K562 (cell line): Measurements from ENCODE around the gene UBXN2A. TPM values are rescaled to one million over a fixed set of nuclear protein-coding genes. Genes with fewer than 3 reads are reported as not detected.

ENCODE experiments used
- GTF2A2 ChIP-seq: IDR thresholded peaks from 2 replicates; pipeline ENCODE4 v1.6.1; 2016; ENCODE audit warnings: mild to moderate bottlenecking, missing genetic modification characterization, missing compliant biosample characterization
- HMGN3 ChIP-seq: IDR thresholded peaks from 2 replicates; pipeline ENCODE4 v1.6.1; 2011; ENCODE audit warnings: borderline replicate concordance, low read depth, mild to moderate bottlenecking, mixed read lengths, low read length; ENCODE audit not compliant: insufficient read length; ENCODE audit errors: extremely low read depth
- ID3 ChIP-seq, 2 experiments: fragments of 250-450 bp in 1 of 2; fragments of 450-650 bp in 1 of 2; sonication (Bioruptor Pico) in 1 of 2; IDR thresholded peaks; 2 replicates each; pipeline versions ENCODE4 v1.6.1 to v1.8.0; 2016 to 2021; ENCODE audit warnings: mild to moderate bottlenecking in 2 of 2, moderate library complexity in 2 of 2, missing compliant biosample characterization in 1 of 2, missing genetic modification characterization in 1 of 2
- JUND ChIP-seq, 2 experiments: IDR thresholded peaks; 2 replicates in 1 of 2; 3 replicates in 1 of 2; pipeline ENCODE4 v1.6.1; 2011; ENCODE audit warnings: borderline replicate concordance in 2 of 2, low read depth in 2 of 2, low read length in 2 of 2, improper control_type of control experiment in 1 of 2, missing biosample characterization in 1 of 2, missing genetic modification characterization in 1 of 2, missing genetic modification reagents in 1 of 2
- KLF10 ChIP-seq: fragments of 250-450 bp; sonication (Bioruptor Pico); IDR thresholded peaks from 2 replicates; pipeline ENCODE4 v1.6.1; 2021; ENCODE audit warnings: matching md5 sums
- MECOM ChIP-seq: fragments of 250-450 bp; sonication (Bioruptor Pico); IDR thresholded peaks from 2 replicates; pipeline ENCODE4 v1.8.0; 2022; ENCODE audit warnings: inconsistent platforms
- PBX2 ChIP-seq, 2 experiments: IDR thresholded peaks in 1 of 2; conservative IDR thresholded peaks in 1 of 2; 2 replicates each; pipeline ENCODE4 v1.6.1; 2016; ENCODE audit warnings: low read depth in 2 of 2, mild to moderate bottlenecking in 1 of 2, missing compliant biosample characterization in 1 of 2, missing genetic modification characterization in 1 of 2, moderate library complexity in 1 of 2
- PHF21A ChIP-seq: fragments of 450-650 bp; IDR thresholded peaks from 2 replicates; pipeline ENCODE4 v1.6.1; 2017; ENCODE audit warnings: low read depth, borderline replicate concordance
- SNAPC5 ChIP-seq: fragments of 250-450 bp; sonication (Bioruptor Pico); IDR thresholded peaks from 2 replicates; pipeline ENCODE4 v1.8.0; 2021; ENCODE audit warnings: moderate library complexity, mild to moderate bottlenecking, inconsistent platforms
- TAF9B ChIP-seq: fragments of 450-650 bp; IDR thresholded peaks from 2 replicates; pipeline ENCODE4 v1.6.1; 2018; ENCODE audit warnings: mild to moderate bottlenecking; ENCODE audit not compliant: partially characterized antibody
- ZC3H4 ChIP-seq: sonication (generic); formaldehyde crosslinking; IDR thresholded peaks from 2 replicates; pipeline ENCODE4 v1.9.0; 2021; ENCODE audit warnings: missing genetic modification reagents, borderline replicate concordance
- ZC3H8 ChIP-seq: fragments of 450-650 bp; IDR thresholded peaks from 2 replicates; pipeline ENCODE4 v1.6.1; 2017
- ZNF24 ChIP-seq: fragments of 450-650 bp; IDR thresholded peaks from 2 replicates; pipeline ENCODE4 v1.6.1; 2016
- ZNF318 ChIP-seq, 2 experiments: fragments of 450-650 bp; IDR thresholded peaks; 2 replicates each; pipeline ENCODE4 v1.6.1; 2016; ENCODE audit warnings: mild to moderate bottlenecking in 2 of 2, borderline replicate concordance in 1 of 2, low read depth in 1 of 2, moderate library complexity in 1 of 2
- polyA plus RNA-seq, 8 experiments: library from polyadenylated mRNA; depleted of rRNA in 4 of 8; stranded (reverse) in 5 of 8; unstranded in 3 of 8; fragments of >200 nt; fragmentation: Nextera tagmentation in 2 of 8; fragmentation: Illumina TruSeq in 1 of 8; extraction: Ambion mirVana in 2 of 8; extraction: Trizol in 1 of 8; gene quantifications; 2 replicates each; pipeline versions ENCODE4 v1.2.1 to v1.2.3, GENCODE V29; 2011 to 2014; ENCODE audit warnings: inconsistent platforms in 1 of 8, missing spikeins in 1 of 8
- total RNA-seq, 7 experiments: library from RNA; depleted of rRNA in 6 of 7; stranded (reverse); fragments of >200 nt in 6 of 7; fragmentation: Illumina TruSeq in 2 of 7; extraction: Trizol in 2 of 7; gene quantifications; 2 replicates each; pipeline versions ENCODE4 v1.2.1 to v1.2.3, GENCODE V29; 2011 to 2021; ENCODE audit warnings: low replicate concordance in 1 of 7

UBXN2A gene
- total and polyA plus RNA-seq, 9 of the 15 experiments (the other 6 are each of a cell fraction or from before 2014, with no cell fraction given), result 3.4 to 25.6 (median 16.0) TPM

GRCh38 chr2:24009680-24010476, 69.6 kb downstream of the UBXN2A start, which contains the start of gene MFSD2B (continued):
- TF ChIP-seq ZNF318 (IDR thresholded peaks at IDR 0.05; ENCODE audit: borderline replicate concordance in 1 of 2, low read depth in 1 of 2) (no peak), PBX2 (CRISPR knock-in tag; IDR thresholded peaks at IDR 0.05; ENCODE audit: low read depth) (no peak), PBX2 (tag; conservative IDR thresholded peaks at IDR 0.05; ENCODE audit: low read depth) (no peak), ID3 (CRISPR knock-in tag; IDR thresholded peaks at IDR 0.05) (no peak), ID3 (tag; IDR thresholded peaks at IDR 0.05) (peak; percentile 41; the same call in 1 of the 2 replicates), ZNF24 (no peak), SNAPC5 (CRISPR knock-in tag) (no peak), MECOM (no peak), TAF9B (no peak), PHF21A (no peak), JUND (IDR thresholded peaks at IDR 0.05; ENCODE audit: borderline replicate concordance, low read depth, low read length) (no peak), JUND (tag; IDR thresholded peaks at IDR 0.05; ENCODE audit: borderline replicate concordance, low read depth, low read length) (no peak), HMGN3 (no peak), GTF2A2 (tag) (no peak), ZC3H8 (no peak), KLF10 (CRISPR knock-in tag) (no peak), ZC3H4 (CRISPR knock-in tag) (no peak)
